Measurements from ENCODE around the gene NKAIN4. TPM values are rescaled to one million over a fixed set of nuclear protein-coding genes. Genes with fewer than 3 reads are reported as not detected.

The NKAIN4 gene
- total RNA-seq, 1 donor from 2014 or later = not detected

- no peak for DNase-seq
- Mint-ChIP-seq H3K4me3 (no peak overlapping the region), H3K9me3 (no peaks in the 10 kb centered on the region), H3K27me3 (peaks cover 9% of the 10 kb centered on the region), H3K4me1 (peaks cover 2% of the 10 kb centered on the region), H3K36me3 (ENCODE audit: low read depth) (peaks cover 13% of the 10 kb centered on the region), H3K27ac (no peak overlapping the region)
- TF ChIP-seq CTCF (IDR thresholded peaks at IDR 0.05) = no peak
- ATAC-seq (ENCODE audit: low read depth) = no peak
- ChIA-PET CTCF (interaction anchor here (1.3 kb wide), 1 partner anchor 68 kb away, joined by 3 read pairs; no protein-coding TSS in a partner anchor), POLR2A (no interaction called here)
- intact Hi-C loops (cut with micrococcal nuclease) = loop anchor here (1.0 kb wide), 2 partner anchors 20 to 69 kb away; partner anchors contain the start of gene ARFGAP1
Measured at GRCh38 chr20:63291811-63292210, 37.5 kb upstream of the NKAIN4 start.

- Mint-ChIP-seq H3K27me3 (peaks cover 9% of the 10 kb centered on the region), H3K36me3 (ENCODE audit: low read depth) (peaks cover 18% of the 10 kb centered on the region), H3K4me3 (no peak overlapping the region), H3K27ac (no peak overlapping the region), H3K4me1 (no peaks in the 10 kb centered on the region), H3K9me3 (no peaks in the 10 kb centered on the region)
- no peak for TF ChIP-seq CTCF (IDR thresholded peaks at IDR 0.05)
- intact Hi-C loops (cut with micrococcal nuclease) = loop anchor here (1.0 kb wide), 2 partner anchors 19 to 68 kb away; partner anchors contain the start of gene ARFGAP1
- peak; percentile 65 for DNase-seq
- peak; percentile 83 for ATAC-seq (ENCODE audit: low read depth)
- ChIA-PET CTCF (interaction anchor here (1.3 kb wide), 1 partner anchor 67 kb away, joined by 5 read pairs; no protein-coding TSS in a partner anchor), POLR2A (no interaction called here)
Measured at GRCh38 chr20:63290677-63291472, 36.6 kb upstream of the NKAIN4 start.

- H3K36me3 Mint-ChIP-seq (ENCODE audit: low read depth) = peaks cover 23% of the 10 kb centered on the region
- no peak overlapping the region for H3K4me3 Mint-ChIP-seq
- H3K27ac Mint-ChIP-seq = no peak overlapping the region
- no peaks in the 10 kb centered on the region for H3K4me1 Mint-ChIP-seq
- intact Hi-C loops (cut with micrococcal nuclease) = no loop called here
- TF ChIP-seq CTCF (IDR thresholded peaks at IDR 0.05) = no peak
- POLR2A ChIA-PET = no interaction called here
- no peaks in the 10 kb centered on the region for H3K9me3 Mint-ChIP-seq
- ATAC-seq (ENCODE audit: low read depth) (no peak), DNase-seq (no peak)
- CTCF ChIA-PET = interaction anchor here (1.3 kb wide), 1 partner anchor 66 kb away, joined by 5 read pairs; no protein-coding TSS in a partner anchor
- peaks cover 4% of the 10 kb centered on the region for H3K27me3 Mint-ChIP-seq
Measured at GRCh38 chr20:63290136-63290676, 35.9 kb upstream of the NKAIN4 start.

- Mint-ChIP-seq H3K4me1 (no peaks in the 10 kb centered on the region), H3K27ac (no peak overlapping the region), H3K4me3 (no peak overlapping the region), H3K27me3 (no peaks in the 10 kb centered on the region), H3K9me3 (no peaks in the 10 kb centered on the region), H3K36me3 (ENCODE audit: low read depth) (peaks cover 24% of the 10 kb centered on the region)
- intact Hi-C loops (cut with micrococcal nuclease) = no loop called here
- DNase-seq (no peak), ATAC-seq (ENCODE audit: low read depth) (no peak)
- POLR2A ChIA-PET = no interaction called here
- CTCF ChIA-PET = interaction anchor here (1.3 kb wide), 1 partner anchor 65 kb away, joined by 5 read pairs; no protein-coding TSS in a partner anchor
- no peak for TF ChIP-seq CTCF (IDR thresholded peaks at IDR 0.05)
Measured at GRCh38 chr20:63289311-63290135, 35.3 kb upstream of the NKAIN4 start.

Measured in activated B cell treated with CpG ODN at 0.5 μM for 24 hours (primary cell).